SHP77 treated with DMSO at 0.1 percent for 48 hours (cell line): ENCODE measurements around the gene MRAS.

Source experiments
- DNase-seq: peaks from one replicate; lab custom pipeline; 2025; lab: John Stamatoyannopoulos, UW

The MRAS gene

DNA sequence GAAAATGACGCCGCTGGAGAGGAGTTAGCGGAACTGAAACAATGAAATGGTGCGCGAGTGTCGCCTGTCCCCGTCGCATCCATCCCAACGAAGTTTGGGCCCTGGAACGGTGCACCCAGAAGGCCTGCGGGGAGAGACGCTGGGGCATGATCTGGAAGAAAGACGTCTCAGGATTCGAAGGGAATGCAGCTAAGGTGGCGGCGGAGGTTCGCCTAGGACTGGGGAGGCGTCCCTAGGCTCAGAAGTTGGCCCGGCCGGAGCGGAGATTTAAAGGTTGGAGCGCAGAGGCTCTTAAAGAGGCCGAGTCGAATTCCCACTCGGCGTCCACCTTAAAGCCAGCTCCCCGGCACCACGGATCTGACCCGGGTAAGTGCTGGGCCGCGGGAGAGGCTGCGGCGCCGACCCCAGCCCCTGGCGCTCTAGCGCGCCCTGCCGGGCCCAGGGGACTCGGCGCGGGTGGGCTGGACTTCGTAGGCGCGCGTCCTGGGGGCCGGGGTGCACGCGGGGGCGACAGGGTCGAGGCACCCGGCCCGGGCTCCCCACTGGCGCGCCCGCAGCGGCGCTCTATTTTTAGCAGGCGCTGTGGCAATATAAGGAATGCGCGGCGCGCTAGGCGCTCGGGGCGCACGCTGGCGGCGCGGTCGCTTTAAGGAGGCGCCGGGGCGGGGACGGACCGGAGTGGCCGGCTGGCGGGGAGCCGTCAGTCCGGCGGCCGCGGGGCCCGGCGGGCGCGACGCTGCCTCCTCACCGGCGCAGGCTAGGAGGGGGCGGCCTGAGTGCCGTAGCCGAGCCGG, at the start of gene MRAS:
TSS of gene MRAS (plus strand) at position 620 of the 794 bp plus-strand sequence. CDS start 24,305 bp downstream, outside the sequence.
- no peak for DNase-seq

DNA sequence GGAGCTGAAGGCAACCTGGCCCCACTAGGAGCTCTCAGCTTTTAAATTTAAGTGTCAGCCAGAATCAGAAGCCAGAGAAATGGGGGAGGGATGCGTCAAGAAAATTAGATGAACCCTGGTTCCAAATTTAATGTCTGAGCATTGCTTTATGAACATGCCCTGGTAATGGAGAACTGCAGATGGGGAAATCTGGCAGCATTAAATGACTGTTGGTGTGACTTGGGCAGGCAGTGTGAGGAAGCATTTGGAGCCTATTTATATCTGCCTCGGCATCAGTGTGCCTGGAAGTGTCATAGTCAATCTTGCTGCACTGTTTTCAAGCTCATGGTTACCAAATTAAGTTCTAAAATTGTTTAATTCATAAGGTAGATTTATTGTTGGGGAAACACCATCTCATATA, 47.7 kb upstream of the MRAS start:
- no peak for DNase-seq

DNA sequence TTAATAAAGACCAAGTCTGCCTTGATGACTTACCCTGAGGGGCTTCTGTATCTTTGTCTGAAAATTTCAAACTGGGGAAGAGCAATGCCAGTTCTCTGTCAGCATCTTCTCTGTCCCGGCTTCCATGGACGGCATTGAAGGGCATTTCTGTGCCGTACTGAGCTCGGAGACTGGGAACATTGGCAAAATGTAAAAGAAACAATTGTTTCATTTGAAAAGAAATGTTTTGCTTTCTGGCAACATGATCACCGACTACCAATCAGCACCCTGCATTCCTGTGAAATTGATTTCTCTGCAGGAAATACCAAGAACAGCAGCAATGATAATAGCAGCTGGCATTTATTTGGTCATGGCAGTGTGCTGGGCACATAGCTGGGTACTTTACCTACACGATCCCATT, 44.9 kb upstream of the MRAS start:
- no peak for DNase-seq

DNA sequence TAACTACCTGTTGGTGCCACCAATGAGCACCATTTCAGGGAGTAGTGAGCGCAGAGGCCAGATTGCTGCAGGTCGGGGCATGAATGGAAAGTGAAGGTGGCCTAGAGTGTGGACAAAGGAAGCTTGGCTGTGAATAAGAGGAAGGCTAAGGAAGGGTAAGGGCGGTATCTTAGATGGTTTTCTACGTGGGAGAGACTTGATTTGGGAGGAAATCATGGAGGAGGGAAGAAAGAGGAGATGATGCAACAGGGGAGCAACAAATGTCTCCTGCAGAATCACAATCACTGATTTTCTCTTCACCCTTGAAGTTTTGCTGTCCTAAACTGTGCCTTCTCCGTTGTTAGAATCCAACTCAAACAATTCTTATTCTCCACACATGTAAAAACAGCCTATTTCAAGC, 40.5 kb upstream of the MRAS start:
- DNase-seq: no peak

DNA sequence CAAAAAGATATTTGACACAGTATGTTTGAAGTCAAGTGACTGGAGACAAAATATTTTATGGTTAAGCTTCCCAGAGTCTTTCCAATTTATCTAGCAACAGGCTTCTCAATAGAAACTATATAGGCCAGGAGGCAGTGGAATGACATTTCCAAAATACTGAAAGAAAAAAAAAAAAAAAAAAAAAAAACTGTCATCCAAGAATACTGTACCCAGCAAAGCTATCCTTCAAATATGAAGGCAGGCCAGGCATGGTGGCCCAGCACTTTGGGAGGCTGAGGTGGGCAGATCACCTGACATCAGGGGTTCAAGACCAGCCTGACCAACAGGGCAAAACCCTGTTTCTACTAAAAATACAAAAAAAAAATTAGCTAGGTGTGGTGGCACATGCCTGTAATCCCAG, 39.6 kb upstream of the MRAS start:
- DNase-seq: no peak

DNA sequence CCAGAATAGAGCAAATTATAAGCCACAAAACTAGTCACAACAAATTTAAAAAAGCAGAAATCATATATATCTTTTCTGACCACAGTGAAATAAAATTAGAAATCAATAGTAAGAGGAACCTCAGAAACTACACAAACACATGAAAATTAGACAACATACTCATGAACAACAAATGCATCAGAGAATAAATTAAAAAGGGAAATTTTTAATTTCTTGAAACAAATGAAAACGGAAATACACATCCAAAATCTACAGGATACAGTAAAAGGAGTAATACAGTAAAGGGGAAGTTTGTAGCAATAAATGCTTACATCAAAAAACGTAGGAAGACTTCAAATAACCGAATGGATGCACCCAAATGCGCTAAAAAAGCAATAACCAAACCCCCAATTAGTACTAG, 37.9 kb upstream of the MRAS start:
- no peak for DNase-seq

DNA sequence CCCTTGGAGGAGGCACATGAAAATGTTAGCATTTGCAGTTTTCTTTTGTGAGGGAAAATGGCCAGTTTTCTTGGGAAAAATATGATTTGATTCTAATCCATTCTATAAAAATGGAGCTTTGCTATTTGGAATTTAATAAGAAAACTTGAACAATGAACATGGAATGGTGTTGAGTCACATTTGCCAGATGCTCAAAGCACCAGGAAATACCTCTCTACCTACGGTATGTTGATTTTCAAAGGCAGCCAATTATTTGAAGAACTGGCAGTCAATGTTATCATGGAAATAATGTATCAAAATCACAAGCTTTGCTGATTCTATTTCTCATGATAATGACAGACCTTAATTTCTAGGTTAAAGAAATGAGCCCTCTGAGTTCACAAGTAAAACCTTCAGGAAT, 33.6 kb upstream of the MRAS start:
- DNase-seq: no peak

DNA sequence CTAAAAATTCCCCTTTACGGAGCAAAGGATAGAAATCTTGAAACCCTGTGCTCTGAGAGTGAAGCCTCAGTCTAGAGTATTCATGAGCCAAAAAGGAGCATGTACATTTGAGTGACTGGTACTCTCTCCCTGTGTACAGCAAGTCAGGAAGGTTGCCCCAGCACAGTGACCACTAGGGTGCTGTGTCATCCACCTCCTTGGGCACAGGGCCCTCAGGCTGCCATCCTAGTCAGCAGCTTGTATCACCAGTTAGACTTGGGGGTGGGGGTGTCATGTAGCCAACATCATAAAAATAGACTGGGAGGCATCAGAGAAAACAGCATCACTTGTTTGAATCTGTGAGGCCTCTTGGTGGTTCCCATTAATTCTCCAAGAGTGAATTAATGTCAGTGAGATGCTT, 30.7 kb upstream of the MRAS start:
- no peak for DNase-seq

DNA sequence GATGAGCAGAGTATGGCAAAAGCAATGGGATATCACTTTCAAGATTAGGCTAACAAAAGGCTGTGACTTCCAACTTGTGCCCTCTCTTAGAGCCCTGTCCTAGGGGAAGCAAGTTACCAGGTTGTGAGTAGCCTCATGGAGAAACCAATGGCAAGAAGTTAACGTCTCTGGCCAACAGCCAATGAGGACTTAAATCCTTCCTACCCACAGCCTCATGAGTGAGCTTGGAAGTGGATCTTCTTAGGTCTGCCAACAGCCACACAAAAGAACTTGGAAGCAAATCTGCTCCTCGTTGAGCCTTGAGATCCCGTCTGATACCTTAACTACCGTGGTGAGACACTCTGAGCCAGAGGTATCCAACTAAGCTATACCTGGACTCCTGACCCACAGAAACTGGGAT, 24.4 kb upstream of the MRAS start:
- no peak for DNase-seq

DNA sequence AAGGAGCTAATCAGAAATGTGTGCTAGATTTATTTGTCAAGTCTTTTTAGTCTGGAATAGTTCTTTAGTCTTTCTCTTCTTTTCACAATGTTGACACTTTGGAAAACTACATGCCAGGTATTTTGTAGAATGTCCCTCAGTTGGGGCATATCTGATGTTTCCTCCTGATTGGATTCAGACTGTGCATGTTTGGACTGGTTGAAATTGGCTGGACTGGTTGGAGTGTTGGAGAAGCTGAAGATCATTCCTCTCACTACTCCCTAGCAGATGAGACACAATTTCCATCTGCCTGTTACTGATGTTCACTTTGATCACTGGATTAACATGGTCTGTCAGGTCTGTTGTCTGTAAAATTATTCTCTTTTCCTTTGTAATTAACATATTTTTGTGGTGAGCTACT, 22.4 kb upstream of the MRAS start:
- no peak for DNase-seq

DNA sequence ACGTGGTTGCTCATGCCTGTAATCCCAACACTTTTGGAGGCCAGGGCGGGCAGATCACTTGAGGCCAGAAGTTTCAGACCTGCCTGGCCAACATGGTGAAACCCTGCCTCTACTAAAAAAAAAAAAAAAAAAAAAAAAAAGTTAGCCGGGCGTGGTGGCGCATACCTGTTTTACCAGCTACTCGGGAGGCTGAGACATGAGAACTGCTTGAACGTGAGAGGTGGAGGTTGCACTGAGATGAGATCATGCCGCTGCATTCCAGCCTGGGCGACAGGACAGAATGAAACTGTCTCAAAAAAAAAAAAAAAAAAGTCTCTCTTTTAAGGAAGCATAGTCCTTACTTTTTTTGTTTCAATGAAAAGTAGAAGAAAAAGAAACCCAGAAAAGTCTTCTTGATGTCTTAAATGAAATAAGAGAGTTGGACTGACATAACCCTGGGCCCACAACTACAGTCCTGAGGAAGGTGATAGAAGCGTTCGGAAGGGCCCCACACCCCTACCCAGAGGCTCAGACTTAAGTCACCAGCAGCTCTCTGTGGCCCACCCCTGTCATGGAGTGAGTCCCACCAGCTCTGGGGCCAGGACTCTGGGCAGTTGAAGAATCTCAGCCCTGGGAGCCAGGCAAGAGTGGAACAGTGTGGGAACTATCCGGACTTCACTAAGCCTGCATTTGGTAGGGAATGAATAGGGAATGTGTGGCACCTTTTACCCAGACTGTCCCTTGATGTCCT, 21.3 kb upstream of the MRAS start:
- DNase-seq: no peak

DNA sequence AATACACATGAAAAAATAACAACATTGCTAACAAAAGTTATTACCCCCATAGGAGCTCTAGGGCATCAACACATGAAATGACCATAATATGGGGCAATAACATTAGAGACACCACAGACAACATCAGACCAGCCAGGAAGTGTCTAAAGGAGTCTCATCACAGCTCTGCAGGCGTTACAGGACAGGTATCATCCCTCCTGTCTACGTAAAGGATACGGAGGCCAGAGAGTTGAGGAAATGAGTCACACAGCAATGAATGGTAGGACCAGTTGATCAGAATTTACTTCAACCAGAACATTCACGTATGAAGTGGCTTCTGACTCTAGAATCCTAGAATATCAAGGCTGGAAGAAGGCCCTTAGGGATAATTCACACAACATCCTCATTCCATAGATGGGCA, 20.5 kb upstream of the MRAS start:
- no peak for DNase-seq

DNA sequence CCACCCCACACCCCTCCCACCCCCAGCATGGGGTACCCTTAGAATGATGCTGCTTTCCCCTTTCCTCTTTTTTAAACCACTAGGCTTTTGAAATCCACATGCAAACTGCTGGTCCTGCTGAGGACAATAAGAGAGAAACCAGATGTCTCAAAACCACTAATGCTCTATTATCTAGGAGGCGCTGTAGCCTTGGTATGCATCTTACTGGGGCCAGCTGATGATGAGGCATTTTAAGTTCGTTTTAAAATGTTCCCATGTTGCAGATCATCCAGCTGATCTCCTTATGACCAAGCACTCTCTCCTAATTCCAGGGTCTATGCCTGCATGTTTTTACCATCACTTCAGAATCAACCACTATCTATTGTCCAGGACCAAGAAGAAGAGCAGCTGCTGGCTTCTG, 20.0 kb upstream of the MRAS start:
- peak; percentile 18 for DNase-seq

DNA sequence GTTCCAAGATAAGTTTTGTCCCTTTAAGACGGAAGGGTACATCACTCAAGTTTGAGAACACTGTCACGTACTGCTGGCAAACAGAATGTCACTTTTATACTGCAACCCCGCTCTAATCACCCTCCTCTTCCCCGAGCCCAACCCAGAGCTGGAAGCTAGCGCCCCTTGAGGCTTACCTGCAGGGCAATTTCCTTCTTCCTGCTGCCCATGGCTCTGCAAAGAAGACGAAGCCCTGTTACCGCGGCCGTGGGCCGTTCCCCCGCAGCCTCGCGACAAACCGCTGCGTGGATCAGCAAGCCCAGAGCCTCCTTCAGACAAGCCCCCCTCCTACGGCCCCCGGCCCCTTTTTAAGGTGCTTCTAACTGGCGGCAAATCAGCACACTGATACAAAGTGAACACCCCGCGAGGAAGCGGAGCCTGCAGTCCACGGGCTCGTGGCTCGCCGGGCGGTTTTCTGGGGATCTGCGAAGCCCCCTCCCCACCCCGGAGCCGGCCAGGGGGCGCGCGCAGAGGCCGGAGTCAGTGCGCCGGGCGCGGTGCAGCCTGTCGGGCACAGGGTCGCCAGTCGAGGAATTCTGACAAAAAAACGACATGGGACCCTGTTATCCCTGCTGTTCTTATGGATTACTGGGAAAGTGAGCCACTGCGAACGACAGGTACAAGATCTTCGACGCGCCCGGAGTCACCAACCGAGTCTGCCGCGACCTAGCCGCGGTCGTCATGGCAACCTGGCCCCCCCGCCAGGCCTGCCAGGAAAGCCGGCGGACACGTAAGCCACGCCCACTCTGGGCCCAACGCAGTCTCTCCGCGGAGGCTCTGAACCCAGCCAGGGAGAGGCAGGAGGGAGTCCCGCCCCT, 19.0 kb upstream of the MRAS start, which contains the start of gene NME9:
TSS of gene NME9 (minus strand) at position 725 of the 857 bp plus-strand sequence. CDS start at position 209, 516 bp downstream.
- peak; percentile 82 for DNase-seq

DNA sequence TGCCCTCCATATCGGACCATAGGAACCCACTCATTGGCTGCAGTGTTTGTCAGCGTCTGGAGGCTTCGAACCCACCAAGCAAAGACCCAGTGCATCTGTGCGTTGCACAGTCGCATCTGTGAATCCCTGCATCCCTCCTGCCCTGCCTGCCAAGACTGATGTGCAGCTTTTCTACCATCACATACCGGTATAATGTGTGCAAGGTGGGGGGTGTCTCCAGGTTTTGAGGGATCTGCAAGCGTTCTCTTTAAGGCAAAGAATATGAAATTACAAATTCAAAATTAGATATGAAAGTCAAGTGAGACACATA, 18.4 kb upstream of the MRAS start:
- no peak for DNase-seq

DNA sequence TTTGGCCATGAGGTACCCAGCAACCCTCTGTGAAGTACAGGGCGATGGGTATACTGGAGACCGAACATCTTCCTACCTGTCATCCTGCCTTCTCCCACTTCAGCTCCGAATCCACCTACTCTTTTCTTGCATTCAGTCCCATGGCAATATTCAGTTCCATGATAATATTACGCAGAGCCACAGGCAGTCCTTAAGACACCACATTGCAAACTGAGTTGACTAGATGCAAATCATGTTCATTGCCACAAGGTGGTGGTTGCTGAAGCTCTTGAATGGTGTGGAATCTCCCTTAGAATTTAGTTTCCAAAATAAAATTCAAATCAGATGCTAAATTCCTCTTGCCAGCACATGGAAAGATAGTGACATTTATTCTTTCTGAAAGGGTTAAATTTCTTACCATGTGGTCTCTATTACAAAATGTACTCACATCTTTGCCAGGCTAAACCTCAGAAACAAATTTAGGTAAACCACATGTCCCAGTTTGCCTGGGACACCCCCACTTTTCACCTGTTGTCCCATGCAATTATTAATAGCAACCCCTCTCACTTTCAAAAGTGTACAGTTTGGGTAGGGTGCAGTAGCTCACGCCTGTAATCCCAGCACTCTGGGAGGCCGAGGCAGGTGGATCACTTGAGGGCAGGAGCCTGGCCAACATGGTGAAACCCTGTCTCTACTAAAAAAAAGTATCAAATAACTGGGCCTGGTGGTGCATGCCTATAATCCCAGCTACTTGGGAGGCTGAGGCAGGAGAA, 17.1 kb upstream of the MRAS start:
- no peak for DNase-seq

DNA sequence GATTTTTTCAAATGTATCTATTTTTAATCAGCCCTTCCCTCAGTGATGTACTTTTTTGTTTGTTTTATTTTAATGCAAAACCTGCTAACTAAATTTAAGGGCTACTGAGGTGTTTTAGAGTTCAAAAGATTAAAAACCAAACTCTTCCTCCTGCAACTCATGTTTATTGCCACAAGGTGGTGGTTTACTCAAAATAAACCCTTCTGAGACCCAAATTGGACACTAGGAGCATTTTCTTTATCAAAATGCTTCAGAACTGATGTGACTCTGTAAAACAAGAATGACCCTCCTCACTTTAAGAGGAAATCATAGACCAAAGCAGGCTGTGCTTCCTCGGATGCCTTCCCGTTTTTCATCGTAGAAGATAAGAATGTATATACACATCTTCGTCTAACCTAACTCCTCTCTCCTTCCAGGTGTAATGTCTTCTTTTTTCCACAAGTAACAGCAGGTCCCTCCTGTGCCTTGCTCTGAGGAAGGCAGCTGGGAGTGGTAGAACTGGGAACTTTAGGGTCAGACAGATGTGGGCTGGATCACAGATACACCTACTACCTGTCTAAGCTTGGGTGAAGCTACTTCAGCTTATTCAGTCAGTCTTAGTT, 15.8 kb upstream of the MRAS start:
- DNase-seq: no peak

DNA sequence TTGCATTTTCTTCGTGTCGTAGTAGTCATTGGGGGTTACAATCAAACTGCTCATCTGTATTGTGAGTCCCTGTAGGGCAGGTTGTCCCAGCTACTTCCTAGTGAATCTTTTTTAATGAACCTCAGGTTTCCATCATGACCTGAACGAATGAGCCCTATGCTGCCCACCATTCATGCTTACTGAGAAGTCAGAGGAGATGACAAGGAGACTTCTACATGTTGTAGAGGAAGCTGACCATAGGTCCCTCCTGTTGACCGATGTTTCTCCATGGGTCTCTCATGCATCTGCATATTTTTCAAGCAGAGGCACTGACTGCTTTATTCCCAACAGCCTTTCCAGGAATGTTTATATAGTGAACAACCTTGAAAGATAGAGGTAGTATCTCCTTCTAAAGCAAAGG, 13.8 kb upstream of the MRAS start:
- DNase-seq: no peak

DNA sequence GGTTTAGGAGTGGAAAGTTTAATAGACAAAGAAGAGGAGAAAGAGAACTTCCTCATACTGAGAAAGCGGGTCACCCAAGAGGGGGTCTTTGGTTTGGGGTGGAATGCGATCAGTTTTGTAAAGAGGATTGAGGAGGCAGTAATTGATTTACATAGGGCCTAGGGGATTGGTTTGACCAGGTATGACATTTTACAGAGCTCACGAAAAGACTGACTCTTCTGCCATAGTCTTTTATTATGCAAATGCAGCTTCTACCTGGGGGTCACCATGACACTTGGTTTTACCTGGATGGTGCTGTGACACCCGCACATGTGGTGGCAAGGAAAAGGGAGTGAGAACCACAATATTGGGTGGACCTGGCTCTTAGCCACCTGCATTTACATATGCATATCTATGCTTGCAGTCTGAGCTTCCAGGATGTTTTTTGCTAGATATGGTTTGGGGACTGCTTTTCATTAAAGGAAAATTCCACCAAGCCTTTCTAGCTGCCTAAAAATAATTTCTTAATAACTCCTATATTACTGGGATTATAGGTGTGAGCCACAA, 11.9 kb upstream of the MRAS start:
- DNase-seq: no peak

DNA sequence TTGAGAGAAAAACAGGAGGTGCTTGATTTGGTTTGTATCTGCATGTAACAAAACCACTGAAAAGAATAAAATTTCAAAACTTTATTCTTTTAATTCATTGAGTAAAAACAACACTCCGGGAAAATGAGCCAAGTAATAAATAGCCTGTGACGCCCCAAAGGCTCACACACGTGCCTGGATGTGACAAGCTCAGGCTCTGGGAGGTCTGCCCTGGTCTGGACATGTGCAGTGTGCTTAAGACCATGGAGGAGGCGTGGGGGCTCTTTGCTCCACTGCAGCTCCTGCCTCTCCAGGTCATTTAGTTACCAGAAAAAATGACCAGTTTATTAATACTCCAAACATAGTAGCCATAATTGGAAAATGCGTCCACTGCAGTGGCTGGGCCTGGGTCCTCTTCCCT, 10.1 kb upstream of the MRAS start:
- DNase-seq: no peak

DNA sequence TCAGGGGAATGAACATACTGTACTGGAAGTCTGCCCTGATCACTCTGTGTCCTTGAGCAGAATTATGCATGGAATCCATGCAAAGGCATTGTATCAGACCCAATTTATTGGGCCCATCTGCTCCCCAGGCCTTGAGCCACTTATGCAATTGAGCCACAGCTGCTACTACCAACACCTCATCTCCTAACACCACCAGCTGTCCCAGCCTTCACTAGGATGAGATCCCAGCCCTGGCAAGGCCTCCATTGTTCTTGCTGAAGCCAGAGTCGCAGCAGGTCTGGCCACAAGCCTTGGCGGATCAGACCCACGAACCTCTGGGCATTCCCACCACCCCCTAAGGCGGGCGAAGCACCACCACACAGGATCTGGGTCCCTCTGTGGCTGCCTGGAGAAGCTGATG, 9.6 kb upstream of the MRAS start:
- DNase-seq: no peak
